ENCODE data around the gene CDKN2B-AS1.

DNA sequence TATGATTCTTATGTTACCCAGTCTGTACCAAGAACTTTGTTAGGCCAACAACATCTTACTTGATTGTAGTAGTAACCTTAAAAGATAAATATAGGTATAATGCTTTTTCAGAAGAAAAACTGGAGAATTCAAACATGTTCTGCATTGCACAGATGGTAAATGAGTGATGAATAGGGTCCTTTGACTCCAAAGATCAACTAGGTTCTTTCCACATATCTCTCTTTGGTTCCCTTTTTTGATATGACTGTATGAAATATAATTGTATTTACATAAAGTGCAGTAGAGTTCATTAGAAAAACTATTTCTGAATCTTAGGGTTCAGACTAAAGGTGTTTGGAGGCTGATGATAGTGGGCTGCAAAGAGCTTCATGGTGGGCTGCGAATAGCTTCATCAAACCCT is 165.0 kb downstream of the CDKN2B-AS1 start:
- TF ChIP-seq, protein P1, sequence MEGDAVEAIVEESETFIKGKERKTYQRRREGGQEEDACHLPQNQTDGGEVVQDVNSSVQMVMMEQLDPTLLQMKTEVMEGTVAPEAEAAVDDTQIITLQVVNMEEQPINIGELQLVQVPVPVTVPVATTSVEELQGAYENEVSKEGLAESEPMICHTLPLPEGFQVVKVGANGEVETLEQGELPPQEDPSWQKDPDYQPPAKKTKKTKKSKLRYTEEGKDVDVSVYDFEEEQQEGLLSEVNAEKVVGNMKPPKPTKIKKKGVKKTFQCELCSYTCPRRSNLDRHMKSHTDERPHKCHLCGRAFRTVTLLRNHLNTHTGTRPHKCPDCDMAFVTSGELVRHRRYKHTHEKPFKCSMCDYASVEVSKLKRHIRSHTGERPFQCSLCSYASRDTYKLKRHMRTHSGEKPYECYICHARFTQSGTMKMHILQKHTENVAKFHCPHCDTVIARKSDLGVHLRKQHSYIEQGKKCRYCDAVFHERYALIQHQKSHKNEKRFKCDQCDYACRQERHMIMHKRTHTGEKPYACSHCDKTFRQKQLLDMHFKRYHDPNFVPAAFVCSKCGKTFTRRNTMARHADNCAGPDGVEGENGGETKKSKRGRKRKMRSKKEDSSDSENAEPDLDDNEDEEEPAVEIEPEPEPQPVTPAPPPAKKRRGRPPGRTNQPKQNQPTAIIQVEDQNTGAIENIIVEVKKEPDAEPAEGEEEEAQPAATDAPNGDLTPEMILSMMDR (CRISPR knock-in tag; IDR thresholded peaks at IDR 0.05): no peak
- TF ChIP-seq ZNF230 (CRISPR knock-in tag; IDR thresholded peaks at IDR 0.05) (no peak), ASH2L (IDR thresholded peaks at IDR 0.05; ENCODE audit: insufficient read length, low read depth, low read length) (no peak), FOXA1 (IDR thresholded peaks at IDR 0.05) (no peak), FOXA1 (CRISPR knock-in tag; IDR thresholded peaks at IDR 0.05) (no peak), HOXA9 (CRISPR knock-in tag; IDR thresholded peaks at IDR 0.05; ENCODE audit: borderline replicate concordance) (no peak), BRCA1 (CRISPR knock-in tag; IDR thresholded peaks at IDR 0.05) (no peak), MAF1 (CRISPR knock-in tag; IDR thresholded peaks at IDR 0.05; ENCODE audit: borderline replicate concordance) (no peak), NR3C1 (CRISPR knock-in tag; IDR thresholded peaks at IDR 0.05) (no peak), ZZZ3 (CRISPR knock-in tag; IDR thresholded peaks at IDR 0.05; ENCODE audit: borderline replicate concordance) (no peak), POLR2AphosphoS5 (IDR thresholded peaks at IDR 0.05; ENCODE audit: low read depth, low read length) (no peak), ZBTB20 (CRISPR knock-in tag; IDR thresholded peaks at IDR 0.05; ENCODE audit: borderline replicate concordance, low read depth) (no peak), ZFX (CRISPR knock-in tag; IDR thresholded peaks at IDR 0.05; ENCODE audit: low read depth) (no peak)
- TF ChIP-seq, protein P2, sequence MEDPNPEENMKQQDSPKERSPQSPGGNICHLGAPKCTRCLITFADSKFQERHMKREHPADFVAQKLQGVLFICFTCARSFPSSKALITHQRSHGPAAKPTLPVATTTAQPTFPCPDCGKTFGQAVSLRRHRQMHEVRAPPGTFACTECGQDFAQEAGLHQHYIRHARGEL (CRISPR knock-in tag; IDR thresholded peaks at IDR 0.05): no peak

Measured in HepG2 (cell line).